H1 (cell line): Measurements from ENCODE around the gene IRF5. TPM values are rescaled to one million over a fixed set of nuclear protein-coding genes. Genes with fewer than 3 reads are reported as not detected.

ENCODE experiments used
- CTCF ChIA-PET: fragments of 300-600 bp; sonication (Branson Sonifier 250); formaldehyde crosslinking; loops from one replicate; lab custom pipeline; 2021; ENCODE audit not compliant: partially characterized antibody; lab: Charles Lee
- POLR2A ChIA-PET: fragments of 300-600 bp; sonication (Branson Sonifier 250); formaldehyde crosslinking; loops from one replicate; lab custom pipeline; 2021; ENCODE audit warnings: inconsistent platforms; ENCODE audit not compliant: partially characterized antibody; lab: Charles Lee
- DNase-seq, 2 experiments: peaks; one replicate each; pipeline versions ENCODE4 v3.0.0 to v3.0.0-alpha.2; 2010 to 2022; ENCODE audit warnings: low spot score in 2 of 2, low read depth in 1 of 2, mixed read lengths in 1 of 2
- FAIRE-seq: peaks from 2 replicates; lab custom pipeline; 2011; peaks lifted over from hg19 to GRCh38; lab: Jason Lieb, UNC
- H2AFZ ChIP-seq: 2 replicates; pipeline ENCODE4 v1.8.1; 2012; ENCODE audit warnings: low read length, inconsistent platforms
- H2AK5ac ChIP-seq: 2 replicates; pipeline ENCODE4 v1.6.1; 2013; ENCODE audit warnings: low read depth, low read length
- H2BK120ac ChIP-seq: replicated peaks from 2 replicates; pipeline ENCODE3; 2013; ENCODE audit warnings: low read depth, low read length, inconsistent platforms
- H2BK12ac ChIP-seq: 2 replicates; pipeline ENCODE4 v1.6.1; 2013; ENCODE audit warnings: low read depth, low read length
- H2BK15ac ChIP-seq: 2 replicates; pipeline ENCODE4 v1.6.1; 2013; ENCODE audit warnings: low read length
- H2BK20ac ChIP-seq: 2 replicates; pipeline ENCODE4 v1.6.1; 2013; ENCODE audit warnings: low read length
- H2BK5ac ChIP-seq: 2 replicates; pipeline ENCODE4 v1.6.1; 2013; ENCODE audit warnings: low read depth, low read length
- H3K14ac ChIP-seq: 2 replicates; pipeline ENCODE4 v1.6.1; 2013; ENCODE audit warnings: inconsistent platforms; ENCODE audit not compliant: insufficient read length
- H3K18ac ChIP-seq: 2 replicates; pipeline ENCODE4 v1.6.1; 2013; ENCODE audit warnings: low read length; ENCODE audit errors: extremely low read depth
- H3K23ac ChIP-seq: 2 replicates; pipeline ENCODE4 v1.6.1; 2013; ENCODE audit warnings: inconsistent platforms; ENCODE audit not compliant: insufficient read length
- H3K23me2 ChIP-seq: 2 replicates; pipeline ENCODE4 v1.6.1; 2013; ENCODE audit warnings: low read depth, low read length
- H3K27ac ChIP-seq: 2 replicates; pipeline ENCODE4 v1.6.1; 2011; ENCODE audit warnings: low read depth, low read length, inconsistent platforms
- H3K27me3 ChIP-seq, 4 experiments: replicated peaks in 1 of 4; 1 replicate in 1 of 4; 2 replicates in 3 of 4; pipeline versions ENCODE4 v1.6.1 to v1.8.1; 2011 to 2013; ENCODE audit warnings: low read length in 3 of 4, mild to moderate bottlenecking in 3 of 4, inconsistent platforms in 2 of 4, mixed read lengths in 2 of 4, moderate library complexity in 1 of 4; ENCODE audit not compliant: control insufficient read depth in 3 of 4, insufficient read depth in 3 of 4; ENCODE audit errors: extremely low read depth in 1 of 4
- H3K36me3 ChIP-seq, 4 experiments: 2 replicates each; pipeline versions ENCODE4 v1.6.1 to v1.8.1; 2011 to 2013; ENCODE audit warnings: mild to moderate bottlenecking in 4 of 4, low read length in 3 of 4, moderate library complexity in 2 of 4, control low read depth in 1 of 4, inconsistent platforms in 1 of 4; ENCODE audit not compliant: insufficient read depth in 4 of 4, control insufficient read depth in 2 of 4
- H3K4ac ChIP-seq: replicated peaks from 2 replicates; pipeline ENCODE3; 2013; ENCODE audit warnings: low read length, low read depth, mixed read lengths, inconsistent platforms; ENCODE audit not compliant: insufficient read length
- H3K4me1 ChIP-seq, 4 experiments: replicated peaks in 1 of 4; 1 replicate in 1 of 4; 2 replicates in 3 of 4; pipeline versions ENCODE4 v1.6.1 to v1.8.1; 2011 to 2013; ENCODE audit warnings: low read length in 3 of 4, inconsistent platforms in 2 of 4, mixed read lengths in 1 of 4; ENCODE audit not compliant: insufficient read depth in 4 of 4, control insufficient read depth in 3 of 4
- H3K4me2 ChIP-seq, 2 experiments: 2 replicates each; pipeline versions ENCODE4 v1.6.1 to v1.8.1; 2011 to 2013; ENCODE audit warnings: low read depth in 2 of 2, low read length in 2 of 2, control low read depth in 1 of 2, inconsistent platforms in 1 of 2, mild to moderate bottlenecking in 1 of 2; ENCODE audit not compliant: insufficient read depth in 1 of 2
- H3K4me3 ChIP-seq, 4 experiments: fragments of 200-600, 300-600 bp in 1 of 4; sonication (generic), shearing (Covaris generic), sonication (Bioruptor Twin) in 1 of 4; 2 replicates each; pipeline versions ENCODE4 v1.5.1 to v1.8.1; 2011 to 2016; ENCODE audit warnings: low read length in 4 of 4, low read depth in 3 of 4, control low read depth in 2 of 4, inconsistent platforms in 2 of 4, mild to moderate bottlenecking in 2 of 4, mixed read lengths in 1 of 4, moderate library complexity in 1 of 4; ENCODE audit not compliant: insufficient read depth in 2 of 4; ENCODE audit errors: extremely low read depth in 1 of 4
- H3K56ac ChIP-seq: replicated peaks from 2 replicates; pipeline ENCODE3; 2013; ENCODE audit warnings: low read depth, mild to moderate bottlenecking, mixed read lengths, low read length, inconsistent platforms; ENCODE audit not compliant: insufficient read length
- H3K79me1 ChIP-seq: 2 replicates; pipeline ENCODE4 v1.6.1; 2013; ENCODE audit warnings: low read depth, low read length, control low read depth
- H3K79me2 ChIP-seq, 2 experiments: 2 replicates each; pipeline versions ENCODE4 v1.6.1 to v1.8.1; 2012 to 2013; ENCODE audit warnings: low read length in 2 of 2, mild to moderate bottlenecking in 2 of 2, inconsistent platforms in 1 of 2; ENCODE audit not compliant: insufficient read depth in 2 of 2, control insufficient read depth in 1 of 2
- H3K9ac ChIP-seq, 4 experiments: replicated peaks in 1 of 4; 1 replicate in 1 of 4; 2 replicates in 3 of 4; pipeline versions ENCODE4 v1.6.1 to v1.8.1; 2011 to 2013; ENCODE audit warnings: low read depth in 3 of 4, low read length in 3 of 4, control low read depth in 2 of 4, mild to moderate bottlenecking in 2 of 4, moderate library complexity in 2 of 4, inconsistent platforms in 1 of 4; ENCODE audit errors: extremely low read depth in 1 of 4
- H3K9me3 ChIP-seq, 2 experiments: 2 replicates each; pipeline versions ENCODE4 v1.6.1 to v1.8.1; 2012 to 2013; ENCODE audit warnings: mild to moderate bottlenecking in 2 of 2, moderate library complexity in 2 of 2, control low read depth in 1 of 2, inconsistent platforms in 1 of 2, low read depth in 1 of 2, low read length in 1 of 2, mixed read lengths in 1 of 2; ENCODE audit not compliant: insufficient read depth in 2 of 2
- H4K20me1 ChIP-seq, 2 experiments: replicated peaks in 1 of 2; 2 replicates each; pipeline versions ENCODE3 to v1.8.1; 2011 to 2013; ENCODE audit warnings: inconsistent platforms in 2 of 2, low read length in 2 of 2, mild to moderate bottlenecking in 1 of 2; ENCODE audit not compliant: insufficient read depth in 2 of 2, control insufficient read depth in 1 of 2
- H4K5ac ChIP-seq: 2 replicates; pipeline ENCODE4 v1.6.1; 2013; ENCODE audit warnings: low read length, low read depth, mixed read lengths, inconsistent platforms; ENCODE audit not compliant: insufficient read length
- H4K8ac ChIP-seq: 2 replicates; pipeline ENCODE4 v1.8.0; 2013; ENCODE audit warnings: mild to moderate bottlenecking, moderate library complexity, low read length, inconsistent platforms; ENCODE audit not compliant: insufficient read depth; ENCODE audit errors: extremely low read depth
- H4K91ac ChIP-seq: replicated peaks from 2 replicates; pipeline ENCODE3; 2013; ENCODE audit warnings: low read length, mixed read lengths, inconsistent platforms; ENCODE audit not compliant: insufficient read length
- CBX8 ChIP-seq: fragments of 300-800, 300-1000 bp; sonication (generic); IDR thresholded peaks from 2 replicates; pipeline ENCODE4 v1.7.1; 2016; ENCODE audit warnings: low read depth, low read length, borderline replicate concordance
- CHD1 ChIP-seq: IDR thresholded peaks from 2 replicates; pipeline ENCODE4 v1.6.1; 2012; ENCODE audit warnings: low read depth, low read length, improper control_type of control experiment
- CTBP2 ChIP-seq: IDR thresholded peaks from 2 replicates; pipeline ENCODE4 v1.7.0; 2011; ENCODE audit warnings: borderline replicate concordance, mild to moderate bottlenecking, moderate library complexity, mixed read lengths, low read length; ENCODE audit not compliant: insufficient read depth, insufficient read length
- HDAC6 ChIP-seq: IDR thresholded peaks from one replicate; pipeline ENCODE4 v1.7.1; 2012; ENCODE audit warnings: low read depth, mild to moderate bottlenecking, inconsistent platforms, low read length, moderate library complexity
- JUND ChIP-seq: IDR thresholded peaks from 2 replicates; pipeline ENCODE4 v1.6.1; 2011; ENCODE audit warnings: mild to moderate bottlenecking, improper control_type of control experiment, low read length
- MAFK ChIP-seq: IDR thresholded peaks from 2 replicates; pipeline ENCODE4 v1.6.1; 2012; ENCODE audit warnings: low read depth, mild to moderate bottlenecking, improper control_type of control experiment, low read length
- POU5F1 ChIP-seq: IDR thresholded peaks from 2 replicates; pipeline ENCODE4 v1.6.1; 2011; ENCODE audit warnings: low read depth, mild to moderate bottlenecking, low read length, moderate library complexity
- SIN3A ChIP-seq, 2 experiments: IDR thresholded peaks in 1 of 2; conservative IDR thresholded peaks in 1 of 2; 2 replicates each; pipeline ENCODE4 v1.6.1; 2011 to 2012; ENCODE audit warnings: low read length in 2 of 2, improper control_type of control experiment in 1 of 2, low read depth in 1 of 2, mild to moderate bottlenecking in 1 of 2
- TCF12 ChIP-seq: IDR thresholded peaks from 2 replicates; pipeline ENCODE4 v1.6.1; 2011; ENCODE audit warnings: low read depth, mild to moderate bottlenecking, low read length
- WGBS, 2 experiments: shearing (Covaris generic) in 1 of 2; methylation state at CpG; one replicate each; pipeline versions ENCODE4 v1.1.6 to v1.1.7; 2013 to 2015; ENCODE audit warnings: low lambda C conversion rate in 2 of 2, mixed read lengths in 2 of 2, inconsistent platforms in 1 of 2, low coverage in 1 of 2, missing lambda C conversion rate in 1 of 2; ENCODE audit not compliant: insufficient replicate concordance in 2 of 2, insufficient coverage in 1 of 2, insufficient read length in 1 of 2; ENCODE audit errors: extremely low coverage in 1 of 2, missing lambda C conversion rate in 1 of 2; 5-methylcytosine and 5-hydroxymethylcytosine counted together
- polyA plus RNA-seq, 7 experiments: library from polyadenylated mRNA; depleted of rRNA in 3 of 7; stranded (reverse) in 5 of 7; unstranded in 2 of 7; fragments of >200 nt in 5 of 7; fragments of 200-250 nt in 2 of 7; gene quantifications; 1 replicate in 5 of 7; 2 replicates in 1 of 7; 4 replicates in 1 of 7; pipeline versions ENCODE4 v1.2.1 to v1.2.3, GENCODE V29; 2011 to 2013; ENCODE audit warnings: missing spikeins in 2 of 7, mixed read lengths in 2 of 7
- total RNA-seq: library from RNA; stranded (reverse); fragmentation: NEBNext Ultra II Directional; extraction: Animal tissue kit (Norgen Biotek cat#: 25700); gene quantifications from 2 replicates; pipeline ENCODE4 v1.2.1, GENCODE V29; 2021
- TF ChIP-seq, protein P1 (sequence below): IDR thresholded peaks from 2 replicates; pipeline ENCODE4 v1.6.1; 2012; ENCODE audit warnings: inconsistent platforms
- TF ChIP-seq, protein P2 (sequence below): IDR thresholded peaks from 2 replicates; pipeline ENCODE4 v1.6.1; 2012; ENCODE audit warnings: low read length, inconsistent platforms

Gene IRF5
- total and polyA plus RNA-seq, 2 of the 8 experiments (the other 6 are each of a cell fraction or from before 2014, with no cell fraction given), result 0.28 to 1.1 TPM

DNA sequence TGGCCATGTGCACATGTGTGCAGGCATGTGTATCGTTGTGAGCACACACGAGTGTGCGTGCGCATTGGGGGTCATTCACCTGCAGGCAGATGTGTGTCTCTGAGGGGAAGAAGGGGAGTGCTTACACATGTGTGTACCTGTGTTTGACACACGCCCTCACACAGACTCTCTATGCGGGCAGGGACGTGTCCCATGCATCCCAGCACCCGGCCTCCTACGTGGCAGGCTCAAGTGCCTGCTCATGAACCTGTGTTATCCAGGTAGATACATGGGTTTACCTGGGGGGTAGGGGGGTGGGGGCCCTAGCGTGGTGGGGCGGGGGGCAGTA, 45.8 kb upstream of the IRF5 start:
- CTCF ChIA-PET, result interaction anchor here (0.6 to 2.5 kb wide), 3 partner anchors 11 to 174 kb away, joined by 3 to 8 read pairs (median 3); no protein-coding TSS in a partner anchor
- peak overlapping the region; percentile 94 for H2BK15ac ChIP-seq
- TF ChIP-seq POU5F1 (no peak), SIN3A (conservative IDR thresholded peaks at IDR 0.05 in 1 of 2, IDR thresholded peaks at IDR 0.05 in 1 of 2; ENCODE audit: low read depth in 1 of 2, low read length in 2 of 2) (no peak), TCF12 (no peak), MAFK (no peak), CBX8 (no peak), HDAC6 (no peak), JUND (no peak), CTBP2 (no peak), CHD1 (no peak)
- TF ChIP-seq, protein P1, sequence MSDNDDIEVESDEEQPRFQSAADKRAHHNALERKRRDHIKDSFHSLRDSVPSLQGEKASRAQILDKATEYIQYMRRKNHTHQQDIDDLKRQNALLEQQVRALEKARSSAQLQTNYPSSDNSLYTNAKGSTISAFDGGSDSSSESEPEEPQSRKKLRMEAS, result no peak
- TF ChIP-seq, protein P2, sequence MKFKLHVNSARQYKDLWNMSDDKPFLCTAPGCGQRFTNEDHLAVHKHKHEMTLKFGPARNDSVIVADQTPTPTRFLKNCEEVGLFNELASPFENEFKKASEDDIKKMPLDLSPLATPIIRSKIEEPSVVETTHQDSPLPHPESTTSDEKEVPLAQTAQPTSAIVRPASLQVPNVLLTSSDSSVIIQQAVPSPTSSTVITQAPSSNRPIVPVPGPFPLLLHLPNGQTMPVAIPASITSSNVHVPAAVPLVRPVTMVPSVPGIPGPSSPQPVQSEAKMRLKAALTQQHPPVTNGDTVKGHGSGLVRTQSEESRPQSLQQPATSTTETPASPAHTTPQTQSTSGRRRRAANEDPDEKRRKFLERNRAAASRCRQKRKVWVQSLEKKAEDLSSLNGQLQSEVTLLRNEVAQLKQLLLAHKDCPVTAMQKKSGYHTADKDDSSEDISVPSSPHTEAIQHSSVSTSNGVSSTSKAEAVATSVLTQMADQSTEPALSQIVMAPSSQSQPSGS, result no peak
- TF ChIP-seq, all 59 proteins: peak for 0
- Histone ChIP-seq H3K79me1 (0 out of 2 replicates have a peak, but pooled peaks cover 7% of the 10 kb centered on the region), H3K23me2 (peaks cover 20% of the 10 kb centered on the region; the same call in 1 of the 2 replicates), H2AFZ (no peak overlapping the region; the same call in 1 of the 2 replicates), H3K4me2 (peak overlapping the region; percentile 30 to 83; a peak in 2 of 4 replicates), H3K27me3 (peaks cover 0 to 7% (median 4%) of the 10 kb centered on the region in 4 experiments; a peak in 4 of 7 replicates), H3K23ac (no peak overlapping the region), H3K4me1 (peaks cover 0 to 19% (median 10%) of the 10 kb centered on the region in 4 experiments; a peak in 5 of 7 replicates), H2BK120ac (peak overlapping the region; percentile 47), H3K18ac (peak overlapping the region; percentile 60; the same call in 1 of the 2 replicates), H4K8ac (no peak overlapping the region), H3K36me3 (no peaks in the 10 kb centered on the region), H3K9me3 (no peaks in the 10 kb centered on the region), H2AK5ac (no peak overlapping the region; the same call in 1 of the 2 replicates), H4K91ac (no peak overlapping the region), H2BK5ac (no peak overlapping the region), H3K4ac (no peak overlapping the region), H4K5ac (no peak overlapping the region), H3K4me3 (peak overlapping the region in 1 of 4 experiments; percentile 66; a peak in 1 of 8 replicates), H3K79me2 (no peaks in the 10 kb centered on the region), H2BK20ac (0 out of 2 replicates have a peak overlapping the region, but pooled peaks have one; percentile 72), H2BK12ac (peak overlapping the region; percentile 39; the same call in 1 of the 2 replicates), H3K27ac (no peak overlapping the region), H3K9ac (no peak overlapping the region), H3K56ac (no peak overlapping the region), H3K14ac (no peak overlapping the region), H4K20me1 (peaks cover 0 to 13% of the 10 kb centered on the region in 2 experiments)
- POLR2A ChIA-PET, result no interaction called here
- FAIRE-seq (no peak), DNase-seq (no peak)
- 93% methylated on average over 9 of the region's 11 CpGs; no CpG with 5 or more reads in 1 of the 2 experiments for WGBS, 2 experiments
